HUES6 (cell line): ENCODE measurements around the gene NOXO1.

ENCODE experiments used
- H3K27ac ChIP-seq: 2 replicates; pipeline ENCODE4 v1.7.0; 2013; ENCODE audit warnings: low read depth, mild to moderate bottlenecking, low read length, inconsistent platforms
- H3K27me3 ChIP-seq: 2 replicates; pipeline ENCODE4 v1.6.1; 2013; ENCODE audit warnings: low read length; ENCODE audit not compliant: control insufficient read depth, insufficient read depth
- H3K36me3 ChIP-seq: 2 replicates; pipeline ENCODE4 v1.6.1; 2013; ENCODE audit warnings: low read length; ENCODE audit not compliant: control insufficient read depth, insufficient read depth
- H3K4me1 ChIP-seq: 2 replicates; pipeline ENCODE4 v1.6.1; 2013; ENCODE audit warnings: low read length; ENCODE audit not compliant: control insufficient read depth, insufficient read depth
- H3K4me3 ChIP-seq: 2 replicates; pipeline ENCODE4 v1.5.1; 2013; ENCODE audit warnings: low read depth, low read length
- H3K9ac ChIP-seq: one replicate; pipeline ENCODE4 v1.6.1; 2013; ENCODE audit warnings: mild to moderate bottlenecking, low read length
- H3K9me3 ChIP-seq: 2 replicates; pipeline ENCODE4 v1.6.1; 2013; ENCODE audit warnings: low read depth, low read length; ENCODE audit not compliant: control insufficient read depth, insufficient read depth

The NOXO1 gene

DNA sequence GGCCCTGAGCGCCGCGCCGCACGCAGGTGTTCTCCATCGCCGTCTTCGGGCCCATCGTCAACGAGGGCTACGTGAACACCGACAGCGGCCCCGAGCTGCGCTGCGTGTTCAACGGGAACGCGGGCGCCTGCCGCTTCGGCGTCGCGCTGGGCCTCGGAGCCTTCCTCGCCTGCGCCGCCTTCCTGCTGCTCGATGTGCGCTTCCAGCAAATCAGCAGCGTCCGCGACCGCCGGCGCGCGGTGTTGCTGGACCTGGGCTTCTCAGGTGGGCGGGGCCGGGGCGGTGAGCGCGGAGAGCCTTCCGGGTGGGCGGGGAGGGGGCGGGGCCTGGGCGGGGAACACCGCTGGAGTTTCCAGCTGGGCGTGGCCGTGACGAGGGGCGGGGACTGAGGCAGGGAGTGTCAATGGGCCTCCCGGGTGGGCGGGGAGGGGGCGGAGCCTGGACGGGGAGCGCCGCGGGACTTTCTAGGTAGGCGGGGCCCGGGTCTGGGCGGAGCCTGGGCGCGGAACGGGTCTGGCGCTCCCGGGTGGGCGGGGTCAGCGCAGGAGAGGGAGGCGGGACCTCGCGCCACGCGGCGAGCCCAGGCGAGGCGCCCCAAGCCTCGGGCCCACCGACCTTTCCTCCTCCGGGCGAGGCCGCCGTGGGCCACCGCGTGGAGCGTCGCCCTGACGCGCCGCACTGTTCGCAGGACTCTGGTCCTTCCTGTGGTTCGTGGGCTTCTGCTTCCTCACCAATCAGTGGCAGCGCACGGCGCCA is 10.9 kb upstream of the NOXO1 start:
- 0 out of 2 replicates have a peak overlapping the region, but pooled peaks have one; percentile 53 for H3K27ac ChIP-seq
- peak overlapping the region; percentile 88 for H3K9ac ChIP-seq
- peaks cover 39% of the 10 kb centered on the region for H3K27me3 ChIP-seq
- no peaks in the 10 kb centered on the region for H3K9me3 ChIP-seq
- peak overlapping the region; percentile 89 for H3K4me3 ChIP-seq
- peaks cover 11% of the 10 kb centered on the region for H3K36me3 ChIP-seq
- H3K4me1 ChIP-seq = peaks cover 22% of the 10 kb centered on the region

DNA sequence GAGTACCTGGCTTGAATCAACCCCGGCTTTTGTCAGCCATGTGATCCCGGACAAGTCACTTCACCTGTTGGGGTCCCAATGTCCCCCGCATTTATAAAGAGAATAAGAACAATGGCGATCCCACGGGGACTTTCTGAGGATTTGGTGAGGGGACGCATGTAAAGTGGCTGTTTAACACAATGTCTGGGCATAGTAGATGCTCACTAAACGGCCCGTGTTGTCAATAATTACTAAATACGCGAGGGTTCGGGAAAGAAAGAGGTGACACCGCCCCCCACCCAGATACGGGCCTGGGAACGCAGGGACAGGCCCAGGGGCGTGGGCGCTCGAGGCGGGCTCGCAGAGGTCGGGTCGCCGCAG is 10.3 kb upstream of the NOXO1 start:
- Histone ChIP-seq H3K36me3 (peaks cover 11% of the 10 kb centered on the region), H3K9me3 (no peaks in the 10 kb centered on the region), H3K27ac (no peak overlapping the region), H3K9ac (no peak overlapping the region), H3K27me3 (peaks cover 39% of the 10 kb centered on the region), H3K4me1 (peaks cover 22% of the 10 kb centered on the region), H3K4me3 (peak overlapping the region; percentile 77)

GRCh38 chr16:1991135-1991551 is 9.9 kb upstream of the NOXO1 start:
- Histone ChIP-seq H3K27me3 (peaks cover 39% of the 10 kb centered on the region), H3K9ac (peak overlapping the region; percentile 66), H3K9me3 (no peaks in the 10 kb centered on the region), H3K4me3 (peak overlapping the region; percentile 77), H3K4me1 (peaks cover 22% of the 10 kb centered on the region), H3K36me3 (peaks cover 14% of the 10 kb centered on the region), H3K27ac (no peak overlapping the region)

DNA sequence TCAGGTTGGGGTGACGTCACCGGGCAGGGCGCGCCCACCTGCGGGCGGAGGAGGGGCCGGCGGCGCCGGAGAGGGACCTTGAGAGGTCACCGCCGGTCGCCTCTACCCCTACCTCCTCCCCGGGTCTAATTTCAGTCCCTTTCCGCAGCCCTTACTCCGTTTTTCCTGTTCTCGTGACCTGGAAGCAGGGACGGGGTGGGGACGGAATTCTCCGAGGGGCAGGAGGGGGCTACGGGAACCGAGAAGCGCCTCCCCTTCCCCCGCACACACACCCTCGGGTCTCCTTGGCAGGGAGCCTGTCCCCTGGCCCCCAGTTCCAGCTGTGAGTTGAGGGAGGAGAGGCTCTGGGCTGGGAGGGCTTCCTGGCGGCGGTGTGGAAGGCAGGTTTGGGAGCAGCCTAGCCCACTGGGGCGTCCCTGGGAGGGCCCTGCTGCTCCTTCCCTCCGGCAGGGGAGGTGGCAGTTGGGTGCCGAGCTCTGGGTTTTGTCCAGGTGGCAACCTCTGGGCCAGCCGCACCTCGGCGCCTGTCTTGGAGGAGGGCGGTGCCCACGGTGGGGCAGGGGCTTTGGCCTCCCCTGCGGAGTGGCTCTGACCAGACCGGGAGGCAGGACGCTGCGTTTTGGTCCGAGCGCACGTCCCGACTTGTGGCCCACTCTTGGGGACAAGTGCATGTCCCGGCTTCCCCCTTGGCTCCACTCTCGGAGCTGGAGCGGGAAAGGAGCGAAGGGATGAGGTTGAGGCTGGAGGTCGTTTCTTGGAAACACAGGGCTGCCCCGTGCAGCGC is 9.3 kb upstream of the NOXO1 start:
- no peak overlapping the region for H3K27ac ChIP-seq
- peak overlapping the region; percentile 66 for H3K9ac ChIP-seq
- H3K27me3 ChIP-seq = peaks cover 39% of the 10 kb centered on the region
- no peaks in the 10 kb centered on the region for H3K9me3 ChIP-seq
- H3K36me3 ChIP-seq = peaks cover 18% of the 10 kb centered on the region
- peak overlapping the region; percentile 77 for H3K4me3 ChIP-seq
- H3K4me1 ChIP-seq = peaks cover 22% of the 10 kb centered on the region

DNA sequence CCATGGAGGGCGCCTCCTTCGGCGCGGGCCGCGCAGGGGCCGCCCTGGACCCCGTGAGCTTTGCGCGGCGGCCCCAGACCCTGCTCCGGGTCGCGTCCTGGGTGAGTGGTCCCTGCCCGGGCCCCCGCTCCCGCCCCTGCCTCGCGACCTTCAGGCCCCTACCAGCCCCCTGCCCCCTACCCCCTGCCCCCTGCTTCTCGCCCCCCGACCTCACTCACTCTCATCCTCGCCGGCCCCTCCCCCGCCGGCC is 8.8 kb upstream of the NOXO1 start:
- Histone ChIP-seq H3K27me3 (peaks cover 39% of the 10 kb centered on the region), H3K36me3 (peaks cover 15% of the 10 kb centered on the region), H3K9ac (no peak overlapping the region), H3K9me3 (no peaks in the 10 kb centered on the region), H3K4me1 (peaks cover 25% of the 10 kb centered on the region), H3K4me3 (peak overlapping the region; percentile 77), H3K27ac (no peak overlapping the region)

DNA sequence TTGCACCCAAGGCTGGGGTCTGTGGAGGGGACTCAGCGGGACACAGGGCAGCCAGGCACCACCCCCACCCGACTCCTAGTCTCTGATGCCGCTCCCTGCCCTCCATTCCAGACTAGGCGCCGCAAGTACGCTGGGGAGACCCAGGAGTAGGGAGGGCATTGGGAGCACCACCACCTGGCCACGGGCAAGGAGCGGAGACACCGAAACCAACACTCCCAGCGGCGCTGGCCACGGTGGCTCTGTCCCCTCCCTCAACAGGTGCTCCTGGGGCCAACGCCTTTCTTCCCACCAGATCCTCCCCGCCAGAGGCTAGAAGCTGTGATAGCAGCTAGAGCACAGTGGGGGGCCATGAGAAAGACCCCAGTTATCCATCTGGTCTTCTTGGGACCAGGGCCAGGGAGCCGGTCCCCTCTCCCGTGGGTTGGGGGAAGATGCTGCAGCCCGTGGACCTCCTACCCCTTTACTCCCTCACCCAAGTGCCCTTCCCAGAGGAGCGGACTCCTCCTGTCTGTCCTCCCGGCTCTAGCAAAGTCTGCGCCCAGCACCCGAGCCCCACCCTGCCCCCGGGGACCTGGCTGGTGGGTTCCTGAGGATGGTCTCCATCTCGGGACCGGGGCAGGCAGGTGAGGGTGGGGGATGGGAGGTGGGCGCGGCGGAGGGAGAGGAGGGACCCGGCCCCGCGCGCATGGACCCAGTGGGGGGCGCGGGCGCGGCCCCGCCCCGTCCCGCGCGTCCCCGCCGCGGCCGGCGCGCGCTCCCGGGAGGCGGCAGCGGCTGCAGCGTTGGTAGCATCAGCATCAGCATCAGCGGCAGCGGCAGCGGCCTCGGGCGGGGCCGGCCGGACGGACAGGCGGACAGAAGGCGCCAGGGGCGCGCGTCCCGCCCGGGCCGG is 8.2 kb upstream of the NOXO1 start, which contains the start of gene SYNGR3:
SYNGR3 (plus strand) TSS at position 762 of the 892 bp plus-strand sequence. CDS start 133 bp downstream, outside the sequence.
- Histone ChIP-seq H3K4me3 (peak within 1 kb of the TSS; percentile 77), H3K27ac (no peak within 1 kb of the TSS), H3K36me3 (peaks cover 15% of the 10 kb centered on the region), H3K9ac (peak within 1 kb of the TSS; percentile 66), H3K27me3 (peaks cover 39% of the 10 kb centered on the region), H3K9me3 (no peaks in the 10 kb centered on the region), H3K4me1 (peaks cover 28% of the 10 kb centered on the region)

DNA sequence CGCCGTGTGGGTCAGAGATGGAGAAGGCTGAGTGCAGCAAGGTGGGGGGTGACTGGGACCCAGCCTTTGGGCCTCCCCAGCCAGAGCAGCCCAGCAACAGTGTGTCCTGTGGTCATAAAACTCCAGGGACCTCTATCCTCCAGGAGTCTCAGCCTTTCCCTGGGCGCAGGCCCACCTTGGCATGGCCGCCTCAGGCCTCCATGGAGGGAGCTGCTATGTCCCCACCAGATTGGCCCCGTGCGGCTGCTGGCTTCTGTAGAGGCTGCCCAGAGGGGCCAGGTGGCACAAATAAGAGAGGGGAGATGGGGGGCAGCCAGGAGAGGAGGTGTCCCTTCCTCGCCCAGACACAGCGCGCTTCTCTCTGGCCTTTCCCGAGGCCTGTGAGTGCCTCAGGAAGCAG is 5.9 kb upstream of the NOXO1 start:
- no peaks in the 10 kb centered on the region for H3K9me3 ChIP-seq
- no peak overlapping the region for H3K27ac ChIP-seq
- peaks cover 15% of the 10 kb centered on the region for H3K36me3 ChIP-seq
- H3K9ac ChIP-seq = no peak overlapping the region
- no peak overlapping the region for H3K4me3 ChIP-seq
- peaks cover 32% of the 10 kb centered on the region for H3K4me1 ChIP-seq
- peaks cover 45% of the 10 kb centered on the region for H3K27me3 ChIP-seq

DNA sequence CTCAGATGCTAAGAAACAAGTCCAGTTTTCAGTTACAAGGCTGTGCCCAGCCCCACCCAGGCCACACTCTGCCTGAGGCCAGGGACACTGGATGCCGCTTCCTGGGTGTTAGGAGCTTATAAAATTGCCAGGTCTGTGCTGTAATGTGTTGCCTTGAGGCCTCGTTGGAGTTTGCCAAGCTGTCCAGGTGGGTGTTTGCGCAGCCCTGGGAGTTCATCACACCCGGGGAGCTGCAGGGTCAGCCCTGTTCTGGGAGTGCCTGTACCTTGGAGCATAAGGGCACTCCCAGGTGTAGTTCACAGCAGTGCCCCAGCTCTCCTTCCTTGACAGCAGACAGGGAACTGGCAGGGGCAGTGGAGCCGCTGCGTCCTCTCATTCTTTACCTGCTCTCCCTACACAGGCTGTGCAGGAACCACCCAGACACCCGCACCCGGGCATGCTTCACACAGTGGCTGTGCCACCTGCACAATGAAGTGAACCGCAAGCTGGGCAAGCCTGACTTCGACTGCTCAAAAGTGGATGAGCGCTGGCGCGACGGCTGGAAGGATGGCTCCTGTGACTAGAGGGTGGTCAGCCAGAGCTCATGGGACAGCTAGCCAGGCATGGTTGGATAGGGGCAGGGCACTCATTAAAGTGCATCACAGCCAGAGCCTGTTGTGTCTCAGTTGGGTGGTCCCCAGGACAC is 4.3 kb upstream of the NOXO1 start:
- Histone ChIP-seq H3K9ac (no peak overlapping the region), H3K4me1 (peaks cover 36% of the 10 kb centered on the region), H3K9me3 (no peaks in the 10 kb centered on the region), H3K36me3 (peaks cover 15% of the 10 kb centered on the region), H3K4me3 (peak overlapping the region; percentile 83), H3K27ac (no peak overlapping the region), H3K27me3 (peaks cover 48% of the 10 kb centered on the region)

- no peaks in the 10 kb centered on the region for H3K9me3 ChIP-seq
- H3K9ac ChIP-seq = peak overlapping the region; percentile 87
- peaks cover 54% of the 10 kb centered on the region for H3K27me3 ChIP-seq
- peak overlapping the region; percentile 83 for H3K4me3 ChIP-seq
- peak overlapping the region; percentile 88 for H3K27ac ChIP-seq
- H3K36me3 ChIP-seq = peaks cover 15% of the 10 kb centered on the region
- peaks cover 41% of the 10 kb centered on the region for H3K4me1 ChIP-seq
Measured at GRCh38 chr16:1984347-1985225, 3.3 kb upstream of the NOXO1 start.
